Smooth muscle cell of the brain vasculature (primary cell): ENCODE data around the gene BRAT1.

Experiments
- DNase-seq: peaks from one replicate; pipeline ENCODE4 v3.0.0-alpha.2; 2012; ENCODE audit warnings: low read depth, low spot score

Gene BRAT1

GRCh38 chr7:2510909-2511768, 44.2 kb downstream of the BRAT1 start:
- DNase-seq: no peak

- no peak for DNase-seq
These were observed 45.1 kb downstream of the BRAT1 start for GRCh38 chr7:2510130-2510776.

GRCh38 chr7:2509298-2509906, 45.9 kb downstream of the BRAT1 start:
- DNase-seq: no peak

GRCh38 chr7:2508327-2509215, 46.8 kb downstream of the BRAT1 start:
- no peak for DNase-seq

- no peak for DNase-seq
These were observed 47.4 kb downstream of the BRAT1 start for GRCh38 chr7:2507917-2508306.

GRCh38 chr7:2507208-2507916, 48.0 kb downstream of the BRAT1 start:
- DNase-seq: no peak

GRCh38 chr7:2505401-2505800, 49.9 kb downstream of the BRAT1 start:
- no peak for DNase-seq

- DNase-seq: no peak
These were observed 50.4 kb downstream of the BRAT1 start for GRCh38 chr7:2504889-2505375.

GRCh38 chr7:2504128-2504888, 51.0 kb downstream of the BRAT1 start:
- DNase-seq: no peak

GRCh38 chr7:2503056-2503941, 52.0 kb downstream of the BRAT1 start:
- DNase-seq: no peak

GRCh38 chr7:2502647-2502966, 52.7 kb downstream of the BRAT1 start:
- no peak for DNase-seq

- DNase-seq: no peak
These were observed 53.2 kb downstream of the BRAT1 start for GRCh38 chr7:2501947-2502646.

- no peak for DNase-seq
These were observed 54.6 kb downstream of the BRAT1 start for GRCh38 chr7:2500701-2501100.

- DNase-seq: no peak
These were observed 55.4 kb downstream of the BRAT1 start for GRCh38 chr7:2499719-2500430.

- DNase-seq: no peak
These were observed 56.1 kb downstream of the BRAT1 start for GRCh38 chr7:2499181-2499580.

GRCh38 chr7:2498708-2499107, 56.6 kb downstream of the BRAT1 start:
- no peak for DNase-seq

GRCh38 chr7:2497500-2498336, 57.6 kb downstream of the BRAT1 start:
- no peak for DNase-seq
